NCI-H524 (cell line): ENCODE measurements around the gene RFNG.

Experiments
- DNase-seq, 2 experiments: peaks; one replicate each; lab custom pipeline; 2025; lab: John Stamatoyannopoulos, UW

RFNG gene

DNA sequence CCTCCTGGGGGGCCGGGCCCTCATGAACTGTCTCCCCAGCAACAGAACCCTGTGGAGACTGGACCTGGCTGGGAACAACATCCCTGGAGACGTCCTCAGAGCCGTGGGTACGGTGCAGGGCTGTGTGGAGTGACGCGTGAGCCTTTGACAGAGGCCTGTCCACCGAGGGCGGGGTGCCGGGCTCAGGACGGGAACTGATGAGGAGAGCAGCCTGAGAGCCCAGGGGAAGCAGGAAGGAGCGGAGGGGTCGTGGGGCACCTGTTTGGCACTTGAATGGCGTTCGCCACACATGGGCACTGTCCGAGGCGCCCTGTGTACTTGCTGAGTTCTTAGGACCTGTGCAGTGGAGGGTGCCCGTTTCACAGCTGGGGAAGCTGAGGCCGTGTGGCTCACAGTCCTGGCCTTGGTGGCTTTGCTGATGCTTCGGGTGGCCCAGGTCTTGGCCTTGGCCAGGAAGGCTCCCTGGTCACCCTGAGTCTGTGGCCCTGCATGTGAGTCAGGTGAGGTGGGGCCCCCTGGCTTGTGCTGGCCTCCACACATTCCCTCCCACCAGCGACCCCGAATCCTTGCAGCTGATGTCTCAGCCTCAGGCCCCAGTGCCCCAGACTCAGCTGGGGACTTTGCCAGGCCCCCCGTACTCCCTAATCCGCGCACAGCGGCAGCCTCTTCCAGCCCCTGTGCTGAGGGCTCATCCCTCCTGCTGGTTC, 26.1 kb downstream of the RFNG start:
- DNase-seq = no peak

GRCh38 chr17:82024859-82025258, 26.8 kb downstream of the RFNG start:
- no peak for DNase-seq

DNA sequence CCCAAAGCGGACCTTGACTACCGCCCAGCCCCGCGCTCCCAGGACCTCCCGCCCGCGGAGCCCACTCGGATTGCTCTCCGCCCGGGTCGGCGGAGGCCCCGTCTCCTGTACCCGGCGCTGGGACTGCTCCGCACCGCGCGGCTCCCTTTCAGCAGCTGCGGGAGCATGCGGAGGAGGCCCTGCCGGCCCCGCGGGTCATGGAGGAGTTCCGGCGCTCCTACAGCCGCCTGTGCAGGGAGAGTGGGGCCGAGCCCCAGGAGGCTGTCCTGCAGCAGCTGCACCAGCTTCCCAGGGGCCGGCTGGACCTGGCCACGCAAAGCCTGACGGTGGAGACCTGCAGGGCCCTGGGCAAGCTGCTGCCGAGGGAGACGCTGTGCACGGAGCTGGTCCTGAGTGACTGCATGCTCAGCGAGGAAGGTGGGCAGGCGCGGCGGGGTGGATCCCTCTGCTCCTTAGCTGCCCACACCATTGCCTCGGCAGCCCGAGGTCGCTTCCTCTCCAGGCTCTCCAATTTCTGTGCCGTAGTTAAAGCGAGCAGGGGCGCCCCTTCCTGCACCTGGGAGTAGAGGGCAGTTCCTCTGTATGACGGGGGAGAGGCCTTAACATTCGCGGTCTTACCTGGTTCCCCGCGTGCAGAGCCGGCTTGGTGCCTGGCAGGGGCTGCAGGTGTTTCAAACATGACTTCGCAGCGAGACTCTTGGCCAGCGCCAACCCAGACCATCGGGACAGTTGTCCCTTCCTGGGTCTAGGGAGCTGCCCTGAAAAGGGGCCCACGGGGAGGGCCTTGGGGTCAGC, 28.0 kb downstream of the RFNG start:
- peak; percentile 53 to 69 for DNase-seq

- peak; percentile 100 for DNase-seq
Observed at GRCh38 chr17:82022981-82023446, 28.6 kb downstream of the RFNG start, which contains the start of gene LRRC45. Gene LRRC45 (plus strand): TSS chr17:82023305. CDS start chr17:82023644, 339 bp downstream.

DNA sequence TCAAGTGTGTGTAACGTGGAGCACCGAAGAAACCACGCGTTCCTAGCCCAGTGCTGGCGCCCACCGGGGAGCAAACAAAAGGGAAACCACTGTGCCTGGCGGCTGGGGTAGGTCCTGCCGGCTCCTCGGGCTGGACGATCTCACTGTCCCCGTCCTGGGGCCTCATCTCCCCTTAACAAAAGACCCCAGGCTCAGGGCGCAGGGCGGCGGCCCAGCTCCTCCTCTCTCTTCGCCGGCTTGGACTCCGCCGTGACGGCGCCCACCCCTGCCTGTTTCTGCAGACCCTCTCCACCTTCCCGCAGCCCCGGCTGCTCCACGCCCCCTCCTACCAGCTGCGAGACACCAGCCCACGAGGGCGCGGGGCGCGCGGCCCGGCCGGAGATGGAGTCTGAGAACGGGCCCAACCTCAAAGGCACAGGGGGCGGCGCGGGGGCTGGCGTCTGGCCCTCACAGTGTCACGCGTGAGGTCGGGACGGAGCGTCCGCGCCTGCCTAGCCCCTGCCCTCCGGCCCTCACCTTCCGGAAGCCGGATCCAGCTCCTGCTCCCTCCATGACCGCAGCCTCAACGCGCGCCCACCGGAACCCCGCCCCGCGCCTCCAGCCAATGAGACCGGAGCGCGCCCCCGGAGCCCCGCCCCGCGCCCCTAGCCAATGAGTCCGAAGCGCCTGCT, 29.2 kb downstream of the RFNG start, which contains the start of gene CENPX:
Gene CENPX, minus strand, starts transcription at position 569 of the 671 bp plus-strand sequence. Its CDS starts 17 bp downstream, at position 552.
- DNase-seq = no peak

GRCh38 chr17:82021900-82022309, 29.7 kb downstream of the RFNG start:
- DNase-seq = no peak

- peak; percentile 68 to 88 for DNase-seq
Observed at GRCh38 chr17:82021107-82021899, 30.3 kb downstream of the RFNG start.

DNA sequence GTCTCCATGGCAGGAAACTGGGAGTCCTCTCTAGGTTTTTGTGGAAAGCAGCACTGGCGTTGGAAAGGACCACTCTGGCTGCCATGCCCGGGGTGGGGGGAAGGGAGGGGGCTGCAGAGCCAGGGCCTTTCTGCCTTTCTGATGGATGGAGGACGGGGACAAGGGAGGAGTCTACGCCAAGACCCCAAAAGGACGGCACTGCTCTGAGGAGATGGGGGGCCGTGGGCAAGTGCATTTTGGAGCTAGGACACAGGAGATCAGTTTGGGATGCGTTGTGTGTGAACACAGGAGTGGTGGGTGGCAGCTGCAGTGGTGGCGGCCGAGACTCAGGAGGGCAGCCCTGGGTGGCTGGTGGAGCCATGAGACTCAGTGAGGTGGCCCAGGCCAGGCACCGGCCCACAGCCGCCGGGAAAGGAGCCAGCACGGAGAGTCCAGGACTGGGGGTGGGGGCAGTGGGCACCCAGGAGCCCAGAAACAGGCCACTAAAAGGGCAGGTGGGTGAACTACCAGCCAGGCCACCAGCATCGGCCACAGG, 31.0 kb downstream of the RFNG start:
- DNase-seq = no peak

- peak; percentile 48 to 79 for DNase-seq
Observed at GRCh38 chr17:82019690-82020571, 31.7 kb downstream of the RFNG start.

DNA sequence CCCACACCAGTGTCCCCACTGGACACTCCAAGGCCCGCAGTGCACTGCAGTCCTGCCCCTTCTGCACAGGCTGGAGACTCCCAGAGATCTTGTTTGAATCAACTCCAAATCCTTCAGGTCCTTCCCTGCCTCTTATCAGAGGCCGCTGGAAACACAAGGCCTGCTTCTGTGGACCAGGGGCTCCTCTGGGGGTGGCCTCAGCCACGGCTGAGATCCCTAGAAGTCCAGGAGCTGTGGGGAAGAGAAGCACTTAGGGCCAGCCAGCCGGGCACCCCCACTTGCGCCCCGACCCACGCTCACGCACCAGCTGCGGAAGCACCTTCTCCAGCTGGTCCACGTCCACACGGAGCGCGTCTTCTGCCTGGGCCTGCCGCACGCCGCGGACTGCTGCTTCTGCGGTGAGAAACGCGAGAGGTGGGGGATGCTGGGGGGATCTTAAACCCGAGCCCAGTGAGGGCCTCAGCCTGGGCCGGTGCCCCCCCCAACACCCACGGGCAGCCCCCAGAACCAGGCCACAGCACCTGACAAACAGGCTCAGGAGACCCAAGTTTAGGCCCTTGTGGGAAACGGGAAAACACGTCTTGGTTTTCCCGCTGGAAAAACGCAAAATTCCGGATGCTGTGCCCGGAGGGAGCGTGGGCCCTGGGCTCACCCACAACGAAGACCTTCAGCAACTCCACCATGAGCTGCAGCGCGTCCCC, 32.5 kb downstream of the RFNG start:
- DNase-seq = no peak

DNA sequence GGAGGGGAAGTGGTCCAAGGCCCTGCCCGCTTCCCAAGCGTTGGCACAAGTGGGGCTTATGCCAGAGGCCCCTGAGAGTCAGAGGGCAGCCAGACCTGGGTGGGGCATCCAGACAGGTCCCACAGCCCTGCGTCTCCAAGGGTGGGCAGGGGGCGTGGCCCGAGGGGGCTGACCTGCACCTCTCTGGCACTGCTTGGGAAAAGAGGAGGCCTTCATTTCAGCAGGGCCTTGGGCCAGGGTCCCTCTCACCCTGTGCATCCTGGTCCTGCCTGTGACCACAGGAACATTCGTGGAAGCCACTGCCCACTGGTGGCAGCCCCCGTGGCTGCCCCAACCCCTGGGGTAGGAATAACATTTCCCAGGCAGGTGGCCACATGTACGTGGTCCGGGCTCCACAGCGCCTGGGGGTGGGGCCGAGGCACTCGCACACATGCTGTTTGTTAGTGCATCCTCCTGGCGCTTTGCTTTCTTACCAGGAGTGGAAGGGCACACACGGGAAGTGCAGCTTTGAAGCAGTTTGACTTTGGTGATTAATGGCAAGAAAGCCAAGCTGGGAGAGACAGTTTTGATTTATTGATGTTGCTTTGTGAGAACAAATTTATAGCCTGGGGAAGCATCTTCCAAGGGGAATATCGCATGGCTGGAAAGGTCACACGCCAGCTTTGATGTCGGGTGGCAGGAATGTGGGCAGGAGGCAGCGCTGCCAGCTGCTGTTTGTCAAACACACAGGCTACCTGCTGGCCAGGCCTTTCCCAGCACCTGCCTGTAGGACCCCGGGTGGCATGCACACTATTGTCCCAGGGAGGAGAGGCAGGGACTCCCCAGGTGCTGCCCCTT, 33.2 kb downstream of the RFNG start:
- no peak for DNase-seq

GRCh38 chr17:82017612-82018151, 33.9 kb downstream of the RFNG start:
- DNase-seq = no peak

- DNase-seq = no peak
Observed at GRCh38 chr17:82016875-82017459, 34.6 kb downstream of the RFNG start.

- no peak for DNase-seq
Observed at GRCh38 chr17:82016061-82016874, 35.3 kb downstream of the RFNG start.

DNA sequence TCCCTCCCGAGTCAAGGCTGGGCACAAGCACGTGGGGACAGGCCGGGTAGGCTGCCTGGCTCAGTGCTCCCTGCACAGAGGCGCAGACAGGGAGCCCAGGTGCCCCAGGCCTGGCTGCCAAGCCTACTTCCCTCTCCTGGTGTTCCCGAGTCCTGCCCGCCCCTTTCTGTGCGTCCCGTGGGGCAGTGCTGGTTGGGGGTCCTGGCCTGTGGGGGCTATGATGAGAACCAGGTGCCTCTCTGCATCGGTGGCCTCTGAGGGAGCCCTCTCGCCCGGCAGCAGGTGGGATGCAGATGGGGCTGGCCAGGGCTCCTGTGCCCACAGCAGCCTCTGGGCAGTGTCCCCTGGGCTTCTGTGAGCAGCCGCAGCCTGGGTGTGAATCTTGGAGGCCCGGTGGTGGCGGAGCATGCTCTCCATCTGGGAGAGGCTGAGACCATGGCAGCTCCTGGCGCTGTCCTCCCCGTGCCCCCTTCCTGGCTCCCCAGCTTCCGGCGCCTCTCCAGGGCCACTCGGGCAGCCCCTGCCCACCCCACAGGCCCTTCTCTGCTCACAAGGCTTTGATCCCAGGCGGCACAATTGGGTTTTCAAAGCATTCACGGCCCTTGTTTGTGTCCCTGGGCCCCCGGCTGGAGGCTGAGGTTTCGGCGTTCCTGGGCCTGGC, 36.2 kb downstream of the RFNG start:
- no peak for DNase-seq

GRCh38 chr17:82014971-82015310, 36.7 kb downstream of the RFNG start:
- no peak for DNase-seq

GRCh38 chr17:82014432-82014831, 37.2 kb downstream of the RFNG start:
- no peak for DNase-seq
